Muscle of arm (tissue), 12 donors: ENCODE data around the gene GTF2H4. TPM values are rescaled to one million over a fixed set of nuclear protein-coding genes. Genes with fewer than 3 reads are reported as not detected.
"Not testable (repeated sequence)": the region's sequence is repeated elsewhere in the genome, so short reads cannot be mapped to it uniquely, and the experiment has no call there.

ENCODE experiments used
- DNase-seq: peaks from one replicate; pipeline ENCODE4 v3.0.0-alpha.2; 2013
- polyA plus RNA-seq, 12 donors: library from polyadenylated mRNA; unstranded; fragments of 120-200 nt; gene quantifications; one replicate each; pipeline ENCODE4 v1.2.1, GENCODE V29; 2013; ENCODE audit not compliant: insufficient read length in 12 of 12

The GTF2H4 gene
- polyA plus RNA-seq, 12 donors: 18.0 to 33.4 (median 24.4) TPM; not detected in 1

DNA sequence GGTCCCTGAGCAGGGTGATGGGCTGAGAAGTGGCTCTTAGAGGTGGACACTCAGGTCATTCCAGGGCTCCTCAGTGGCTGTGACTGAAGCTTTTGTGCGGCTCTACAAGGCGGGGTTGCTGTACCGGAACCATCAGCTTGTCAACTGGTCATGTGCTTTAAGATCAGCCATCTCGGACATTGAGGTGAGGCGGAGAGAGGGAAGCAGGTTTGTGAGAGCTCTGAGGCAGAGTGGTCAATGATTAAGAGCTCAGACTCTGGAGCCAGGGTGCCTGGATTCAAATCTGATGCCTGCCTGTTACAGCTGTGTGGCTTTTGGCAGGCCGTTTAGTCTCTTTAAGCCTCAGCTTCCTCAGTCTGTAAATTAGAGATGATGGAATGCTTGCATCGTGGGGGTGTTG is 9.0 kb downstream of the GTF2H4 start:
- DNase-seq: no peak

- no peak for DNase-seq
Measured at GRCh38 chr6:30917487-30917886, 9.5 kb downstream of the GTF2H4 start.

DNA sequence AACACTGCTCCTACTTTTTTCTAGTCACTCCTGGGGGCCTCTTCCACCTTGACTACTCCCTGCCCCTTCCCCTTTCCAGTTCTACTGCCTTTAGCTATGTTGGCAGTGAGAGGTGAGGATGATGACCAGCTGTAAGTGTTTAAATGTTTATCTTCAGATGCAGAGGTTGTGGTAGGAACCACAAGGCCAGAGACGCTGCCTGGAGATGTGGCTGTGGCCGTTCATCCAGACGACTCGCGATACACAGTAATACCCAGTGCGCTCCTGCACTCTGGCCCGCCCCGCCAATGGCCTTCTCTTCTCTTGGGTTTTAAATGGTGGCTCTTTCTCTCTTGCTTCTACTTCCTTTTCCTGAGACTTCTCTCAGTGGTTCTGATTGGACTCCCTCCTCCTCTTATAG is 10.7 kb downstream of the GTF2H4 start:
- DNase-seq: no peak

DNA sequence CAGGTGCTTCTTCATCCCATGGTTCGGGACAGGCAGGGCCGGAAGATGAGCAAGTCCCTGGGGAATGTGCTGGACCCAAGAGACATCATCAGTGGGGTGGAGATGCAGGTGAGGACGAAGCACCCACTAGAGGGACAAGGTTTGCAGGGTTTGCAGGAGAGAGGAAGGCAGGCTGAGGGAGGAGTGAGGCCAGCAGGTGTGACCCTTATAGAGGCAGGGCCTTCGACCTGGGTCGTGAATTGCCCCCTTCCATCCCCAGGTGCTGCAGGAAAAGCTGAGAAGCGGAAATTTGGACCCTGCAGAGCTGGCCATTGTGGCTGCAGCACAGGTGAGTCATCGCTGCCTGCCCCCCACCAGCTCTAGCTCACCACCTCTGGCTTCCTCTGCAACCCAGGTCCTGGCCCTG is 14.4 kb downstream of the GTF2H4 start:
- no peak for DNase-seq

DNA sequence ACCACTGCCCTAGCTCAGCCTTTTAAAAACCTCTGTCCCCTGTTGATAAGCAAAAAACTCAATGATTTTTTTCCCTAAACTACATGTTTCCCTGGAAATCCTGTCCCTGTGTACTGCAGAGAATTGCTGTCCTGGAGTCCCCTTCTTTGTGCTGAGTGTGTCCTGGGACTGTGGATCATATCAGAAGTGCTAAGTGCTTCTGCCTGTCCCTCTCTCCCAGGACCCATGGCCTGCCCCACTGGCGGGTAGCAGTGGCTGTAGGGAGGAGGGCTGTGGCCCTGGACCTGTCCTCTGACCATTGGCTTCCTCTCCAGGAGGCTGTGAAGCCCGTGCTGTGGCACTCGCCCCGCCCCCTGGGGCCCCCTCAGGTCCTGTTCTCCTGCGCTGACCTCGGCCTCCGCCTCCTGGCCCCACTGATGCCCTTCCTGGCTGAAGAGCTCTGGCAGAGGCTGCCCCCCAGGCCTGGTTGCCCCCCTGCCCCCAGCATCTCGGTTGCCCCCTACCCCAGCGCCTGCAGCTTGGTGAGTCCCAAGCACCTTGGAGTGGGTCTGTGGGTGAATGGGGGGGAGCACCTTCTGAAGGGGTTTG is 16.1 kb downstream of the GTF2H4 start:
- not testable (repeated sequence) for DNase-seq

DNA sequence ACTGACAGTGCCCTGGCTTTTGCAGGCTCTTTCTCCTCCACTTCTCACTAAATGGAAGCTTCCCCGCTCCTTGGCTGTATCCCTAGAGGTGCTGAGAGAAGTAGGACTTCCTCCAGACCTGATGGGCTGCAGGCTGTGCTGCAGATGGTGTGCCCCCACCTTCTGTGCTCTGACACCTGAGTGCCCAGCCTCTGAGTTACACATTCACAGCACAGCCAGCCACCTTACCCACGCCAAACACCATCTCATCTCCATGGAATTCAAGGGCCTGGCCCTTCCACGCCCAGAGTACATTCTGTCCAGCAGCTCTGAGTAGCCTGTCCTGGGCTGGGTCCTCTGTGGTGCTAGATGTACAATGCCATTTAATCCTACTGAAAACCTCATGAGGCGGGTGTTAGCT is 18.6 kb downstream of the GTF2H4 start:
- DNase-seq: no peak

DNA sequence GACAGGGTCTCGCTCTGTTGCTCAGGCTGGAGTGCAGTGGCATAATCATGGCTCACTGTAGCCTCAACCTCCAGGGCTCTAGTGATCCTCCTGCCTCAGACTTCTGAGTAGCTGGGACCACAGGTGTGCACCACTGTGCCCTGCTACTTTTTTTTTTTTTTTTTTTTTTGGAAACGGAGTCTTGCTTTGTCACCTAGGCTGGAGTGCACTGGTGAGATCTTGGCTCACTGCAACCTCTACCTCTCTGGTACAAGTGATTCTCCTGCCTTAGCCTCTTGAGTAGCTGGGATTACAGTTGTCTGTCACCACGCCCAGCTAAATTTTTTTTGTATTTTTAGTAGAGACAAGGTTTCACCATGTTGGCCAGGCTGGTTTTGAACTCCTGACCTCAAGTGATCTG is 19.1 kb downstream of the GTF2H4 start:
- not testable (repeated sequence) for DNase-seq

GRCh38 chr6:30928677-30929076 is 20.7 kb downstream of the GTF2H4 start:
- DNase-seq: no peak

DNA sequence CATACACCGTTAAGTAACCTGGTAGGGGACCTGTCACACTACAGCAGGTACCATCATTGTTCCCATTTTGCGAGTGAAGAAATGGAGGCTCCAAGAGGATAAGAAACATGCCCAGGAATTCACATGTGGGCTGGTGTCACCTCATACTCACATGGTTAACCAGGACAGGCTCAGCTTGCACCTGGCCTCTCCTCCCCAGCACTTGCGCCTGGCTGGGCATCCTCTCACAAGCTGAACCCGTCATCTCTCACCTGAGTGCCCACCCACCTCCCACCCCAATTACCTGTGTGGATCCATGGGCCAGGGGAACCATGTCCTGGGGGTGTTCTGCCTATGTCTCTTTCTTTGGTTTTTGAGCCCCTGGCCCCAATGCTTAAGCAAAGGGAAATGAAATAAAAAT is 22.5 kb downstream of the GTF2H4 start:
- no peak for DNase-seq

- DNase-seq: no peak
Measured at GRCh38 chr6:30931272-30931671, 23.3 kb downstream of the GTF2H4 start.

- DNase-seq: no peak
Measured at GRCh38 chr6:30931969-30932645, 24.1 kb downstream of the GTF2H4 start, which contains the start of gene SFTA2. Gene SFTA2 (minus strand): TSS chr6:30932170. CDS start chr6:30932096, 74 bp downstream.

DNA sequence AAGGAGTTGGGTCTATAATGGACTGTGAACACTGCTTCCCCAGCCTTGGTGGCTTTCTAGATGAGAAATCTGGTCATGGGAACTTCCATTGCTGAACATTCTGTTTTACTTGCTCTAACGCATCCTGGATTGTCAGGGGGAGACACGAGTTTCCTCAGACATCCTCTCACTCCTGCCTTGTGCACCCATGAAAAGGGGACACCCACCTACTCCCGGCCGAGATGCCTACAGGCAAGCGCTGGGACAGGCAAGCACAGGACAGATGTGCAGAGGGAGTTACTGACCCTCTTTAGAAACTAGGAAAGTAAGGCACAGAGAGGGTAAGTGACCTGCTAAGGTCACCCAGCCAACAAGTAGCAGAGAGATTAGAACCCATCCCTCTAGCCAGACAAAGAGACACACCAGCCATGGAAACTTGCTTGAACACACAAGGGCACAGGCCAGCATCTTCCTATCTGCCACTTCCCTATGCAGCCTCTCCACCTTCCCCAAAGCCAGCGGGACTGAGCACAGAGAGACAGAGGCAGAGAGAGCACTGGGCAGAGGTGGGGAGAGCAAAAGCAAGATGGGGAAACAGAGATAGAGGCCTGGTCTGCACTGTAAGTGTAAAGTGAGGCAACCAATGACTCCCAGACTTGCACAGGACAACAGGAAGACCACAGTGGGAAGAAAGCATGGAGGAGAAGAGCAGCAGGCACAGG is 24.8 kb downstream of the GTF2H4 start:
- no peak for DNase-seq

GRCh38 chr6:30935018-30935417 is 27.0 kb downstream of the GTF2H4 start:
- no peak for DNase-seq

GRCh38 chr6:30937265-30937664 is 29.3 kb downstream of the GTF2H4 start:
- DNase-seq: no peak

- DNase-seq: no peak
Measured at GRCh38 chr6:30938730-30939129, 30.7 kb downstream of the GTF2H4 start.

DNA sequence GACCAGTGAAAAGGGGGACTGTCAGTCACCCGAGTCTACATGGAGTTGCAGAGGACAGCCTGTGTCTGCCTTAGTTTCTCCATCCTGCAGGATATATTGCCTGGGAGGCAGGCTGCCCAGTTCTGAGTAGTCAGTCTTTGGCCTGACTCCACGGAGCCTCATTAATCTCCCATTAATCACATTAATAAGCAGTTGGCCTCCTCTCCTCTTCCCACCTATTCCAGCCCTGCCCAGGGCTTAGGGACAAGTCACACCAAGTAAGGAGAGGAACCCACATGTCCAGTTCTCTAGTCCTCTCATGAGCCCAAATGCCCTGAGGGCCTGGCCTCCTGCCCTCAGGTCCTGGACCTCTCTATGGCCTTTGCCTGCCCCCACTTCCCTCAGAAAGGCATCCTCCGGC is 31.5 kb downstream of the GTF2H4 start:
- no peak for DNase-seq

GRCh38 chr6:30940361-30940986 is 32.5 kb downstream of the GTF2H4 start, which contains the start of gene MUCL3:
Gene MUCL3 (plus strand): TSS chr6:30940973. CDS start chr6:30941000, 27 bp downstream.
- no peak for DNase-seq

DNA sequence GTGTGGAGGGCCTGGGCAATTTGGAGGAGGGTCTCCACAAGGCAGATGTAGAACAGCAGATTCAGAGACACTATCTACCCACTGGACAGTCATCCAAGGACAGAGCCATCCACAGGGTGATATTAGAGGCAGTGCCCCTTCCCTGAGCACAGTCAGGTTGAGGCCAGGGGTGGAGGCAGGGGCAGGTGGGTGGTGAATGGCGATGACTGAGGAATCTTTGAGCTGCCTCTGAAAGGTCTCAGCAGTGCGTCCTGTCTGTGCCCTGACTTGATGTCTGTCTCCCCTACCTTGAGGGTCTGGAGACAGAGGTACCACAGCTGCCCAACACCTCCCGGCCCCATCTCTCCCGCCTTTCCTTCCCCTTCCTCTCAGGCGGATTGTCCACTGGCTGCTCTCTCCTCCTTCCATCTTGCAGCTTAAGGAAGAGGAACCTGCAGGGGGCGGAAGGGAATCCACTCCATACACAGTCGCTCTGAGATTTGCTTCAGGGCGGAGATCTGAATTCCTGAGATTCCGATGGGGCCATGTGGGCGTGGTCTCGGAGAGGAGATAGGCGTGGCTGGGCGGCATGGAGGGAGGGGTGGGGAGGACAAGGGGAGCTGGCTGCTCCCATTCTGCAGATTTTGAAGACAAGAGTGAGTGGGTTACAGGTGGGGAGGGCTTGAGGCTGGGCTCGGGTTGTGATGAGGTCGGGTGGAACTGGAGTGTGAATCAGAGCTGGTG is 34.5 kb downstream of the GTF2H4 start:
- DNase-seq: peak; percentile 10

- no peak for DNase-seq
Measured at GRCh38 chr6:30944051-30944450, 36.0 kb downstream of the GTF2H4 start.

- no peak for DNase-seq
Measured at GRCh38 chr6:30945281-30945680, 37.3 kb downstream of the GTF2H4 start.

GRCh38 chr6:30947231-30947630 is 39.2 kb downstream of the GTF2H4 start:
- DNase-seq: no peak

- no peak for DNase-seq
Measured at GRCh38 chr6:30948811-30949210, 40.8 kb downstream of the GTF2H4 start.
